IMR-90 (cell line): ENCODE data around the gene IGF1R.

ENCODE experiments used
- BHLHE40 ChIP-seq: fragments of 150-350 bp; IDR thresholded peaks from 2 replicates; pipeline ENCODE4 v1.6.1; 2016; ENCODE audit warnings: mild to moderate bottlenecking, low read depth, low read length
- CTCF ChIP-seq: conservative IDR thresholded peaks from 2 replicates; pipeline ENCODE4 v1.5.1; 2012; ENCODE audit warnings: mild to moderate bottlenecking, low read depth, low read length, improper control_type of control experiment
- NFE2L2 ChIP-seq: fragments of 150-350 bp; IDR thresholded peaks from 2 replicates; pipeline ENCODE4 v1.6.1; 2016; ENCODE audit warnings: low read depth, mild to moderate bottlenecking, low read length
- POLR2A ChIP-seq: IDR thresholded peaks from 2 replicates; pipeline ENCODE4 v1.6.1; 2012; ENCODE audit warnings: mild to moderate bottlenecking, low read depth, low read length
- RAD21 ChIP-seq: IDR thresholded peaks from 2 replicates; pipeline ENCODE4 v1.6.1; 2012; ENCODE audit warnings: low read length, improper control_type of control experiment
- RFX5 ChIP-seq: IDR thresholded peaks from 2 replicates; pipeline ENCODE4 v1.8.0; 2012; ENCODE audit warnings: low read depth, mild to moderate bottlenecking, low read length, moderate library complexity
- SMC3 ChIP-seq: fragments of 150-350 bp; IDR thresholded peaks from 2 replicates; pipeline ENCODE4 v1.6.1; 2016; ENCODE audit warnings: low read depth, mild to moderate bottlenecking, antibody characterized with exemption, low read length, moderate library complexity

GRCh38 chr15:98878172-98878571, 229.8 kb downstream of the IGF1R start:
- TF ChIP-seq BHLHE40 (no peak), RAD21 (no peak), CTCF (no peak), RFX5 (no peak), POLR2A (no peak), SMC3 (no peak), NFE2L2 (no peak)
